Ovary (tissue), 3 donors: ENCODE measurements around the gene QSOX1.

Source experiments
- EP300 ChIP-seq: sonication (generic); formaldehyde crosslinking; IDR thresholded peaks from one replicate; pipeline ENCODE4 v1.6.1; 2017; ENCODE audit warnings: antibody characterized with exemption
- POLR2A ChIP-seq: fragments of 450-650 bp; IDR thresholded peaks from one replicate; pipeline ENCODE4 v1.6.1; 2017; ENCODE audit warnings: antibody characterized with exemption, mild to moderate bottlenecking, moderate library complexity
- TF ChIP-seq, protein P1 (sequence below), 3 donors: fragments of 450-650 bp in 2 of 3; fragments of 200-600 bp in 1 of 3; IDR thresholded peaks; one replicate each; pipeline versions ENCODE4 v1.5.1 to v1.8.0; 2016 to 2022; ENCODE audit warnings: antibody characterized with exemption in 3 of 3, mild to moderate bottlenecking in 1 of 3
- donor health status: DM: no; HTN: no; CAD: no.

GRCh38 chr1:180198611-180199010, 43.9 kb downstream of the QSOX1 start:
- TF ChIP-seq, protein P1, sequence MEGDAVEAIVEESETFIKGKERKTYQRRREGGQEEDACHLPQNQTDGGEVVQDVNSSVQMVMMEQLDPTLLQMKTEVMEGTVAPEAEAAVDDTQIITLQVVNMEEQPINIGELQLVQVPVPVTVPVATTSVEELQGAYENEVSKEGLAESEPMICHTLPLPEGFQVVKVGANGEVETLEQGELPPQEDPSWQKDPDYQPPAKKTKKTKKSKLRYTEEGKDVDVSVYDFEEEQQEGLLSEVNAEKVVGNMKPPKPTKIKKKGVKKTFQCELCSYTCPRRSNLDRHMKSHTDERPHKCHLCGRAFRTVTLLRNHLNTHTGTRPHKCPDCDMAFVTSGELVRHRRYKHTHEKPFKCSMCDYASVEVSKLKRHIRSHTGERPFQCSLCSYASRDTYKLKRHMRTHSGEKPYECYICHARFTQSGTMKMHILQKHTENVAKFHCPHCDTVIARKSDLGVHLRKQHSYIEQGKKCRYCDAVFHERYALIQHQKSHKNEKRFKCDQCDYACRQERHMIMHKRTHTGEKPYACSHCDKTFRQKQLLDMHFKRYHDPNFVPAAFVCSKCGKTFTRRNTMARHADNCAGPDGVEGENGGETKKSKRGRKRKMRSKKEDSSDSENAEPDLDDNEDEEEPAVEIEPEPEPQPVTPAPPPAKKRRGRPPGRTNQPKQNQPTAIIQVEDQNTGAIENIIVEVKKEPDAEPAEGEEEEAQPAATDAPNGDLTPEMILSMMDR (IDR thresholded peaks at IDR 0.05), result no peak
- TF ChIP-seq EP300 (no peak), POLR2A (no peak)
